Activated naive CD4-positive, alpha-beta T cell treated with anti-CD3 and anti-CD28 coated beads, Interleukin-2, amount 50 U/mL, for 16 hours (primary cell): ENCODE results near the gene DMRT1.

ENCODE experiments used
- DNase-seq: peaks from one replicate; pipeline ENCODE4 v3.0.0-alpha.2; 2020

Gene DMRT1

DNA sequence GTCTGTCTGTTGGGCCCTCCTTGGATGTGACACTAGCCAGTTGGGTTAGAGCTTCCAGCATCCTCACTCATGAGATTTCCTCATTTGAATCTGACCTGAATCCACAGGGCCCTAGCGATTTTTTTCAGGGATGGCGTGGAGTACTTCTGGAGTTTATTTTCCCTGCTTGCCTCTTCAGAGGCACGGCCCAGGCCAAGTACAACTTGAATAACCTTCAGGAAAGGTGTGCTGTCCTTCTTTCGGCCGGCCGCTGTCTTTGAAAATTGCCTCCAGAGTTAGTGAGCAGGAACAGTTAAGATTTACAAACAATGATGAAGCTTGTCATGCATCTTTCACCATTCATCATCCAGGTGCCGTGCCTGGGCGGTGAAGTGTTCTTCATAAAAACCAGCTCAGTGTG, 85.5 kb downstream of the DMRT1 start:
- no peak for DNase-seq

- no peak for DNase-seq
These were observed 87.0 kb downstream of the DMRT1 start for GRCh38 chr9:928363-929042.

DNA sequence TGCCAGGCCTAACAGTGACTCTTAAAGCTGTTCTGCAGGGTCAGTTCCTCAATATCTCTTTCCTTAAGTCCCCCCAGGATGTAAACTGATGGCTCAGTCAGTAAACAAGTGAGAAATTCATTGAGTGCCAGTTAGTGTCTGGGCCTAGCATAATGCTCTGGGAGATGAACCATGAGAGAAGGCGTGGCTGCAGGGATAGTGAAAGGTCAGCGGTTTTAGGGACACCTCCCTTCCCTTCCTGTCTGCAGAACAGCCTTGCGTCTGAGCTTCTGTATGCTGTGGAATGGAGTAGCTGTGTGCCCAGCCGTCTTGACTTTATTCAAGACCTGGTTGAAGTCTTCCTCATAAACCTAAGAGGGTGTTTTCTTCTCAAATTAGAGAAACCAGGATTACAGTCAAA, 88.2 kb downstream of the DMRT1 start:
- DNase-seq = no peak

DNA sequence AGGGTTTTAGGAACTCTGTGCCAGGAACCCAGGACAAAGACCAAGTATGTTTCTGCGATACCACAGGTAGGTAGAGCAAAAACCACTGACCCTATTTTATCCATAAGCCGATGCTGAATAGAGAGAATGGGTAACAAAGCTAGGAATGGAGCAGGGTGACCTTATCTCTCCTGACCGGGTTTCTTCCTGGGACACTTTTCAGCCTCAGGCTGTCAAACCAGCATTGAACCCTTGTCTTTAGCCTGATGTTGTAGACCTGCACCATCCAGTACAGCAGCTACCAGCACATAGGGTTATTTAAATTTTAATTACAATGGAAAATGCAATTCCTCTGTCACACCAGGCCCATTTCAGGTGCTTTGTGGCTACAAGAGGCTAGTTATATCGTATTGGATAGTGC, 91.9 kb downstream of the DMRT1 start:
- DNase-seq = no peak

- no peak for DNase-seq
These were observed 94.0 kb downstream of the DMRT1 start for GRCh38 chr9:935348-935965.

DNA sequence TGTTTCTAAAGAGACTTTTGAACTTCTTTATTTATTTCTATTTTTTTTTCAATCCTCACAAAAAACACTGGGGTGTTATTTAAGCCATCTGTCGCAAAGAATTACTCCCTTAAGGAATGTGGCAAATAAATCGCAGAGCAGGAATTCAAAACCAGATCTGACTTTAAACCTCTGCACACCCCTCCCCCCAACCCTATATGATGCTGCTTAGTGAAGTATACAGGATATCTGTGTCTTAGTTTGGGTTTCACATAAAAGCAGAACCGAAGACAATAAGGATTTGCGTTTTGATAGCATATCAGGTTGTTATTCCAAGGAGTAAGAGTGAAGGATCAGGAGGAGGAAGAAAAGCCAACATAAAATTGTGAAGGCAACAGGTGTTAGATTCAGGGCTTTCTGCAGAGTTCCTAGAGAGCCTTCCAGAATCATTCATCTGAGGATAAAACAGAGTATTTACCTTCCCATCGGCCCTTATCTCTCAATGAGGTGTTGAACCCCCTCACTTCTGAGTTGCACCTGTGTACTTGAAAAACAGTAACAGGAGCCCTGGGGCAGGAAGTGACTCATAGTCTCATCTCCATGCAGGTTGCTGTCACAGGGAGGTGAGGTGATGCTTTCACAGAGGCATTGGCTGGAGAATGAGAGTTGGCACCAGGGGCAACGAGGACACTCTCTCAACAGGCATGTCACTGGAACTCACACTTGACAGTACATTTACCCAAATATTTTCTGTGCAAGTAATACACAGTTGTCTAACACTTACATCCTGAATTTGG, 101.5 kb downstream of the DMRT1 start:
- DNase-seq = no peak

- DNase-seq = no peak
These were observed 106.5 kb downstream of the DMRT1 start for GRCh38 chr9:947985-948384.

DNA sequence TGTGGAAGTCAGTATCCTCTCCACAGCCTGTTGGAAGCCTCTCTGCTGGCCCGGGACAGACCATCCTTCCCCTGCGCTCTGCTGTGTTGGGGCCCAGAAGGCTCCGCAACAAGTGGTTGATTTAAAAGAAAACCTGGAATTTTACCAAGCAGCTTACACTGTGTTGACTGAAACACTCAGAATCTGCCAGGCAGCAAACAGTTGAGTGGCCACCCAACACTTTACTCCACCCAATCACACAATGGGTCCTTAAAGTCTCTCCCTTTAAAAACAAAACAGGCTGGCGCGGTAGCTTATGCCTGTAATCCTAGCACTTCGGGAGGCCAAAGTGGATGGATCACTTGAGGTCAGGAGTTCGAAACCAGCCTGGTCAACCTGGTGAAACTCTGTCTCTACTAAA, 107.0 kb downstream of the DMRT1 start:
- no peak for DNase-seq

DNA sequence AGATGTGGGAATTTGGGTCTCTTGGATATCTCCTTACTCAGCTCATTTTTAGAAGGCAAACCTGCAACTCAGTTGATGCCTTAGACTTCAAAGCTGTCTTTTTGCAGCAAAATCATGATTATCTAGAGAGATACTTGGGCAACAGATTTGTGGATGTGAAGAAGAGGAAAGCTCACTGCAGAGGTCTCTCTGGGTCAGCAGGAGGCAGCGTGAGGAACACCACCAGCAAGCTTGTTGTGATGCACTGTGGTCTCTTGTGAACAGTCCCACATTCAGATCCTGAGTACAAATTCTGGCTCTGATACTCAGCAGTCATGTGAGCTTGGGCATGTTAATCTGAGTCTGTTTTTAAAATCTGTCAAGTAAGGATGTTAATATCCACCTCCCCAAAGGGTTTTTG, 108.6 kb downstream of the DMRT1 start:
- no peak for DNase-seq

DNA sequence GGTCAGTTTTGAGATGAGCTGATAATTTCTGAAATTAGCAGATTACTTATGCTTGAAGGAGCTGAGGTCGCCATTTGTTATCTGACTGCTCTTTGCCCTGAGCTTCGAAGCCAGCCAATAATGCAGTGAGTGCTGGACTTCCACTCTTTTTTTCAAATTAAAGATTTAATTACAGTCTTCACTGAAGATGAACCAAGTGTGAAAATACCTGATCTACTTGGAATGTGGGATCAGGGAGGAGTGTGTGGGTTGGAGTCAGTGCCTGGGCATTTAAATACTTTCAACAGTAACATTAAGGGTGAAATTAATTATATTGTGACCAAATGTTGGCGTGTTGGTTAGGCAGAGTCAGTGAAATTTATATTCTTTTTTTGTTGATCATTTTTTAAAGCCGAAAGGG, 111.0 kb downstream of the DMRT1 start:
- no peak for DNase-seq

DNA sequence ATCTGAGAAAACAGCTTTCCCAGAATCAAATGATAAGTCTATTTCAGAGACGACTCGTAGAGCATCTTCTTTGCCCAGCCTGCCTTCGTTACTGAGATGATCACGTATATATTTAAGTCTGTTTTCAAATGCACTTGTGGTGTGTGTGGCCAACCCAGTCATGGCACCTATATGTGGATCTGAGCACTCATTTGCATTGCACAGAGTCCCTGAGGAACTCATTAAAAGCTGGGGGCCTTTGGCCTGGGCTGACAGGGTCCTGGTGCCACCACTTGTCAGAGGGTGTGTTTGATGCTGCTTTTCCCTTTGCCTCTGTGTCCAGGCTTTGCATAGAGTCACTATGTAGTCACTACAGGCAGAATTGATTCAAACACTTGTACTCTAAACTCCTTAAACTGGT, 117.6 kb downstream of the DMRT1 start:
- DNase-seq = no peak

- no peak for DNase-seq
These were observed 118.4 kb downstream of the DMRT1 start for GRCh38 chr9:959914-960313.

- DNase-seq = no peak
These were observed 120.5 kb downstream of the DMRT1 start for GRCh38 chr9:962023-962422.

- DNase-seq = no peak
These were observed 124.0 kb downstream of the DMRT1 start for GRCh38 chr9:965497-965896.

GRCh38 chr9:966870-967269, 125.4 kb downstream of the DMRT1 start:
- DNase-seq = no peak

GRCh38 chr9:967436-967835, 125.9 kb downstream of the DMRT1 start:
- DNase-seq = no peak

DNA sequence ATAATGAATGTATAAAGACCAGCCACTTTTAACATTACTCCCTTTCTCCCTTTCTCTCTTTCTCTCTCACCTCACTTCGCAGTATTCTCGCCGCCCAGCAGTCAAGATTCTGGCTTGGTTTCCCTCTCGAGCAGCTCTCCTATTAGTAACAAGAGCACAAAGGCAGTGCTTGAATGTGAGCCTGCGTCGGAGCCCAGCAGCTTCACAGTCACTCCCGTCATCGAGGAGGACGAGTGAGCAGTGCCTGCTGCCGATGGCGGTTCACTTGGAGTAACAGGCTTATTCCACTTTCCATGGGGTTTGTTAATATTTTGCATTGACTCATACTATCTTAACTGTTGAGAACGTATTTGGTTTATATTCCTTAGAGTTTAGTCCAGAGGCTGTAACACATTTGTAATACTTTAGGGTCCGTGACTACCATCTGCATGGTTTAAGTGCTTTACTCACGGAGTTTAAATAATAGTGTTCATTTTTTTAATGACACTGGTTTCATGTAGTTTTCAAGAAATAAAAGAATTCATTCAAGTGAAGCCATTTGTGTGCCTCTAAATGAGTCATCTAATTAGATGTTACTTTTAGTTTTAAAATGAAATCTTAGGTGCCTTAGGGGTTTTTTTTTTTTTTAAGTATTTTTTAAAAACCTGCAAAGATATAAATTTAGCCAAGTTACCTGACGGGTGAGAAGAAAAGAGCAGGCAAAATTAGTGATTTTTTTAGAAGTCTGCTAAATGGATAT, 126.6 kb downstream of the DMRT1 start:
- no peak for DNase-seq

DNA sequence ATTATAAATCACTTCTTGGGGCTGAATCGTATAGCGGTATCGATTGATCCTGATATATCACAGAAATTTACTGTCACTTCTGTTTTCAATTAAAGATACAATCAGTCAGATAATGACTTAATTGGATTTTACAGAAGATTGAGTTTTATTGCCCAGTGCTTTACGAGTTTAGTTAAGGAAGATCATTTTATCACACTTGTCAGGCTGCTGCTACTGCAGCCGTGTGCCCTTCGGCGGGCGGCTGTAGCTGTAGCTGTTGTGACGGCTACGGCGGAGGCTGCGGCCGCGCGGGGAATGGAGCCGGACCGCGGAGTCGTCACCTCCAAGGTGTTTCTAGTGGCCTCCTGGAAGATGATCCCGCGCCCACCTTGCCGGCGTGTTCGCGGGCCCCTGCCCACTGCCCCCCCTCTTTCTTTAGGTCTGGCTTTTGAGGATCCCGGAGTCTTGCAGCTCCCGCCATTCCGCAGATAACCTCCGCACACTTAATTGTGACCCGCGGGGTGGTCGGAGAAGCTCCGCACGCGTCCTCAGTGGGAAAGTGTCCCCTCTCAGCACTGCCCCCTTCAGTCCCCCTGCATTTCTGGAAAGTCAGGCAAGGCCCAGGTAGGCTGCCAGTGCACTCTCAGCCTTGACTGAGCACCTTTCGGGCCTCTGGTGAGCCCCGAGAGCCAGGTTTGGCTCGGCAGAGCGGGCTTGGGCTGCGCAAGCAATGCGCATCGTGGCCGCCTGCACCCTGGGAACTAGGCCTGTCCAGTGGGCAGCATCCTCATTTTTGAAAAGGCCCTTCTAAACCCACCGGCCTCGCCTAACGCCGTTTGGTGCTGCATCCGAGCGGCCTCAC, 128.0 kb downstream of the DMRT1 start:
- no peak for DNase-seq

- no peak for DNase-seq
These were observed 128.9 kb downstream of the DMRT1 start for GRCh38 chr9:970151-970996.

GRCh38 chr9:971901-972500, 130.5 kb downstream of the DMRT1 start:
- no peak for DNase-seq
